NCI-H2171 (cell line): ENCODE results near the gene ABCC11.

Source experiments
- DNase-seq: peaks from one replicate; lab custom pipeline; 2025; lab: John Stamatoyannopoulos, UW

The ABCC11 gene

DNA sequence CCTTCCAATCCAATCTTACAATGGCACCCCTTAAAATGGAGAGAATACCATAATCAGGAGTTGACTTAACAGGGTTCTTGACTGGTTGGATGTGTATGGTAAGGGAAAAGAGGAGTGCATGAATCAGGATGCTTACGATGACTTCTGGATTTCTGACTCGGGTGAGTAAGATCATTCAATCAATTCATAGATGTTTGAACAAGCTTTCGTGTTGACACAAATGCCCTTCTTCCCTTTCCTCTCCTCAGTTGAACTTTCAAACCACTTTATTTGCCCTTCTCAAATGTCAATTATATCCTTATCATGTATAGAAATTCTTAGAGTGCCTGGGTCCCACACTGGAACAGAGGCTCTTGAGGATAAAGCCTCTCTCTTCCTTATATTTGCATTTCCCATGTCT is 117.4 kb downstream of the ABCC11 start:
- DNase-seq: no peak

DNA sequence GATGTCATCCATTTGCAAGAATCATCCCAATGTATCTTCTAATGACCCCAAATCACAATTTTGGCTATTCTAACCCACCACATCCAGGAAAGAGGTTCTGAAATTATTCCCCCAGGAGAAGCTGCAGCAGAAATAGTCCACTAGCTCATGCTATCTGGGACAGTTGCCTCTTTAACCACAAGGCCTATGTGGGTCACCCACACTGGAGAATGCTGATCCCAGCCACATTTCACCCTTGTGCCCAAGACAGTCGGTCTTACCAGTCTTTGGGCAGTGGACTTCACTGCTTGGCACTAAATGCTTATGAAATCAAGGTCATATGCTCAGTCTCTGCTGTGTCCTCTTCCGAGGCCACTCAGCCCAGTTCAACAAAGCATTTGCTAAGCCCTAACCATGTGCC is 118.6 kb downstream of the ABCC11 start:
- DNase-seq: no peak

GRCh38 chr16:48126801-48127644 is 120.3 kb downstream of the ABCC11 start:
- no peak for DNase-seq

- no peak for DNase-seq
Observed at GRCh38 chr16:48125888-48126287, 121.5 kb downstream of the ABCC11 start.

- no peak for DNase-seq
Observed at GRCh38 chr16:48124266-48124665, 123.1 kb downstream of the ABCC11 start.

- no peak for DNase-seq
Observed at GRCh38 chr16:48123104-48123788, 124.1 kb downstream of the ABCC11 start.

GRCh38 chr16:48121276-48121675 is 126.1 kb downstream of the ABCC11 start:
- no peak for DNase-seq

DNA sequence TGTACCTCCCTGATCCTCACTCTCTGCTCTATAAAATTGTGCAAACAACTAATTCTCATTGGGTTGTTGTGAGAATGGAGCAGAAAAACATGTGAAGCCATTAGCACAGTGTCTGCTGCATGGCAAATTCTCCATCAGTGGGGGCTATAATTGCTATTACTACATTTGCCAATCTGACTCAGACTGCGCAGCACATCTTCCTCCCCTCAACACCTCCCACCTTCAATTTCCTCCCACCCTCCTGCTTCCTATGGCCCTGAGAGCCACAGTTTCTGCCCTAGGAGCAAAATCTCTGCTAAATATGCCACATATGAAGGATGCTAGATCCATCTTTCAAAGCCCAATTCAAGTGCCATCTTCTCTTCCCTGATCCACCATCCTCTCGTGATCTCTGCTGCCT is 128.5 kb downstream of the ABCC11 start:
- DNase-seq: no peak

- no peak for DNase-seq
Observed at GRCh38 chr16:48117217-48118105, 129.9 kb downstream of the ABCC11 start.
